HEK293 (cell line): ENCODE measurements around the gene SERPING1.

Experiments used
- BCL11A ChIP-seq: fragments of 450-650 bp; formaldehyde crosslinking; IDR thresholded peaks from 2 replicates; pipeline ENCODE4 v1.5.1; 2016; ENCODE audit warnings: low read depth, missing biosample characterization, missing genetic modification characterization
- GLI4 ChIP-seq: fragments of 450-650 bp; formaldehyde crosslinking; IDR thresholded peaks from 2 replicates; pipeline ENCODE4 v1.5.1; 2016; ENCODE audit warnings: missing biosample characterization, missing genetic modification characterization
- GLIS2 ChIP-seq: fragments of 450-650 bp; formaldehyde crosslinking; IDR thresholded peaks from 2 replicates; pipeline ENCODE4 v1.5.1; 2016; ENCODE audit warnings: missing biosample characterization, missing genetic modification characterization
- HOXC10 ChIP-seq: sonication (generic); formaldehyde crosslinking; IDR thresholded peaks from 2 replicates; pipeline ENCODE4 v1.8.1; 2023; ENCODE audit warnings: mild to moderate bottlenecking, missing genetic modification reagents
- MZF1 ChIP-seq: fragments of 450-650 bp; formaldehyde crosslinking; IDR thresholded peaks from 2 replicates; pipeline ENCODE4 v1.5.1; 2017; ENCODE audit warnings: missing biosample characterization, missing genetic modification characterization, borderline replicate concordance
- ZBTB1 ChIP-seq: fragments of 450-650 bp; formaldehyde crosslinking; IDR thresholded peaks from 2 replicates; pipeline ENCODE4 v1.5.1; 2016; ENCODE audit warnings: missing biosample characterization, missing genetic modification characterization
- ZEB2 ChIP-seq: fragments of 450-650 bp; formaldehyde crosslinking; IDR thresholded peaks from 2 replicates; pipeline ENCODE4 v1.5.1; 2016; ENCODE audit warnings: missing biosample characterization, missing genetic modification characterization
- ZFP37 ChIP-seq: fragments of 450-650 bp; formaldehyde crosslinking; IDR thresholded peaks from 2 replicates; pipeline ENCODE4 v1.5.1; 2016; ENCODE audit warnings: missing biosample characterization, missing genetic modification characterization
- ZNF146 ChIP-seq: fragments of 450-650 bp; formaldehyde crosslinking; IDR thresholded peaks from 2 replicates; pipeline ENCODE4 v1.5.1; 2016; ENCODE audit warnings: missing biosample characterization, missing genetic modification characterization
- ZNF169 ChIP-seq: fragments of 450-650 bp; formaldehyde crosslinking; IDR thresholded peaks from 2 replicates; pipeline ENCODE4 v1.5.1; 2016; ENCODE audit warnings: missing biosample characterization, missing genetic modification characterization
- ZNF2 ChIP-seq: fragments of 450-650 bp; formaldehyde crosslinking; IDR thresholded peaks from 2 replicates; pipeline ENCODE4 v1.5.1; 2016; ENCODE audit warnings: missing biosample characterization, missing genetic modification characterization
- ZNF23 ChIP-seq: fragments of 450-650 bp; formaldehyde crosslinking; IDR thresholded peaks from 2 replicates; pipeline ENCODE4 v1.5.1; 2016; ENCODE audit warnings: missing biosample characterization, missing genetic modification characterization, borderline replicate concordance
- ZNF394 ChIP-seq: fragments of 450-650 bp; formaldehyde crosslinking; IDR thresholded peaks from 2 replicates; pipeline ENCODE4 v1.5.1; 2016; ENCODE audit warnings: missing biosample characterization, missing genetic modification characterization, mild to moderate bottlenecking, moderate library complexity, borderline replicate concordance
- ZNF433 ChIP-seq: fragments of 450-650 bp; formaldehyde crosslinking; IDR thresholded peaks from 2 replicates; pipeline ENCODE4 v1.5.1; 2016; ENCODE audit warnings: missing biosample characterization, missing genetic modification characterization, low read depth
- ZNF510 ChIP-seq: fragments of 450-650 bp; formaldehyde crosslinking; IDR thresholded peaks from 2 replicates; pipeline ENCODE4 v1.5.1; 2018; ENCODE audit warnings: mild to moderate bottlenecking, missing genetic modification characterization, missing biosample characterization; ENCODE audit not compliant: insufficient replicate concordance
- ZNF530 ChIP-seq: fragments of 450-650 bp; formaldehyde crosslinking; IDR thresholded peaks from 2 replicates; pipeline ENCODE4 v1.5.1; 2016; ENCODE audit warnings: low read depth, missing biosample characterization, missing genetic modification characterization
- ZNF558 ChIP-seq: fragments of 450-650 bp; formaldehyde crosslinking; IDR thresholded peaks from 2 replicates; pipeline ENCODE4 v1.5.1; 2016; ENCODE audit warnings: missing biosample characterization, missing genetic modification characterization
- ZNF624 ChIP-seq: fragments of 450-650 bp; formaldehyde crosslinking; IDR thresholded peaks from 2 replicates; pipeline ENCODE4 v1.5.1; 2017; ENCODE audit warnings: missing biosample characterization, missing genetic modification characterization
- ZNF76 ChIP-seq: fragments of 450-650 bp; formaldehyde crosslinking; IDR thresholded peaks from 2 replicates; pipeline ENCODE4; 2016; ENCODE audit warnings: low read depth, missing biosample characterization, missing genetic modification characterization, borderline replicate concordance
- TF ChIP-seq, protein P1 (sequence below): fragments of 450-650 bp; formaldehyde crosslinking; IDR thresholded peaks from 2 replicates; pipeline ENCODE4 v1.5.1; 2016; ENCODE audit warnings: missing biosample characterization, missing genetic modification characterization
- TF ChIP-seq, protein P2 (sequence below): fragments of 450-650 bp; formaldehyde crosslinking; IDR thresholded peaks from 2 replicates; pipeline ENCODE4 v1.5.1; 2016; ENCODE audit warnings: missing biosample characterization, missing genetic modification characterization
- TF ChIP-seq, protein P3 (sequence below): fragments of 450-650 bp; formaldehyde crosslinking; IDR thresholded peaks from 2 replicates; pipeline ENCODE4 v1.5.0; 2017; ENCODE audit warnings: missing biosample characterization, missing genetic modification characterization, borderline replicate concordance
- TF ChIP-seq, protein P4 (sequence below): fragments of 450-650 bp; formaldehyde crosslinking; IDR thresholded peaks from 2 replicates; pipeline ENCODE4 v1.5.1; 2016; ENCODE audit warnings: missing biosample characterization, missing genetic modification characterization, low read depth
- TF ChIP-seq, protein P5 (sequence below): fragments of 450-650 bp; formaldehyde crosslinking; IDR thresholded peaks from 2 replicates; pipeline ENCODE4 v1.5.1; 2017; ENCODE audit warnings: missing biosample characterization, mild to moderate bottlenecking, missing genetic modification characterization, moderate library complexity
- TF ChIP-seq, protein P6 (sequence below): fragments of 450-650 bp; formaldehyde crosslinking; optimal IDR thresholded peaks from 2 replicates; pipeline ENCODE3; 2016; ENCODE audit warnings: missing biosample characterization, mild to moderate bottlenecking, missing genetic modification characterization
- TF ChIP-seq, protein P7 (sequence below): fragments of 450-650 bp; formaldehyde crosslinking; IDR thresholded peaks from 2 replicates; pipeline ENCODE4 v1.5.1; 2016; ENCODE audit warnings: missing biosample characterization, missing genetic modification characterization

SERPING1 gene

DNA sequence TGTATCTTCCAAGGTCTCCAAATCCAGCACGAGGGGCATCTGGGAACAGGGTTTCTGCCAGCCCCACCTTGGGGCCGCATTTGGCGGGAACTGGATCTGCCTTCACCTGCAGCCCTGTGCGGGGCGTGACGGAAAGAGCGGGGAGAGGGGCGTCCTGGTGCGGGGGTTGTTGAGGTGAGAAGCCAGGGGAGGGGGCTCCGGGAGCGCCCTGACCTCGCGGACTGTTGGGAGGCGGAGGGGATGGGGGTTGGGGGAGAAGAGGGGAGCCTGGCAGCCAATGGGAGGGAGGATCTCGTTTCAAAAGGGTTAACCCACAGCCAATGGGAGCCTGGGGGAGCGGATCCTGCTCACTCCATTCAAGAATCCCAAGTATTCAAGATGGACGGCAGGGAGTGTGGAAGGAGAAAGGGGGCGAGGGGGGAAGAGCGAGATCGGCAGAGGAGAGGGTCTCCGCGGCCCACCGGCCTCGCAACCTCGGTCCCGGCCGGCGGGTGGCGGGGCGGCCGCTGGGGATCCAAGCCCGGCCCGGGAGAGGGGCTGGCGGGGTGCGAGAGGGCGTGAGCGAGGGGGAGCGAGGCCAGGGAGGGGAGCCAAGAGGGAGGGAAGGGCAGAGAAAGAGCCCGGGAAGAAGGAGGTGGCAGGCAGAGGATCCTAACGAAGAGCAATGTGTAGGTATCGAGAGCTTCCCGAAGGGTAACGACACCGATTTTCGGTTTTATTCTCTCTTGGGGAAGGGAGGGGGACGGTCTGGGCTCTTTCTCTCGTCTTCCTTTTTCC lies 40.7 kb downstream of the SERPING1 start (continued):
- TF ChIP-seq, protein P1, sequence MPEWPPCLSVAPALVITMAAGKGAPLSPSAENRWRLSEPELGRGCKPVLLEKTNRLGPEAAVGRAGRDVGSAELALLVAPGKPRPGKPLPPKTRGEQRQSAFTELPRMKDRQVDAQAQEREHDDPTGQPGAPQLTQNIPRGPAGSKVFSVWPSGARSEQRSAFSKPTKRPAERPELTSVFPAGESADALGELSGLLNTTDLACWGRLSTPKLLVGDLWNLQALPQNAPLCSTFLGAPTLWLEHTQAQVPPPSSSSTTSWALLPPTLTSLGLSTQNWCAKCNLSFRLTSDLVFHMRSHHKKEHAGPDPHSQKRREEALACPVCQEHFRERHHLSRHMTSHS, result no peak
- no peak for TF ChIP-seq ZNF433
- no peak for TF ChIP-seq ZNF394
- TF ChIP-seq MZF1 (tag by site-specific recombination), result 0 out of 2 replicates have a peak, but pooled peaks have one; percentile 54
- TF ChIP-seq, protein P2, sequence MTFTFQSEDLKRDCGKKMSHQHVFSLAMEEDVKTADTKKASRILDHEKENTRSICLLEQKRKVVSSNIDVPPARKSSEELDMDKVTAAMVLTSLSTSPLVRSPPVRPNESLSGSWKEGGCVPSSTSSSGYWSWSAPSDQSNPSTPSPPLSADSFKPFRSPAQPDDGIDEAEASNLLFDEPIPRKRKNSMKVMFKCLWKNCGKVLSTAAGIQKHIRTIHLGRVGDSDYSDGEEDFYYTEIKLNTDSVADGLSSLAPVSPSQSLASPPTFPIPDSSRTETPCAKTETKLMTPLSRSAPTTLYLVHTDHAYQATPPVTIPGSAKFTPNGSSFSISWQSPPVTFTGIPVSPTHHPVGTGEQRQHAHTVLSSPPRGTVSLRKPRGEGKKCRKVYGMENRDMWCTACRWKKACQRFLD (tag by site-specific recombination), result no peak
- TF ChIP-seq ZNF624, result no peak
- TF ChIP-seq, protein P3, sequence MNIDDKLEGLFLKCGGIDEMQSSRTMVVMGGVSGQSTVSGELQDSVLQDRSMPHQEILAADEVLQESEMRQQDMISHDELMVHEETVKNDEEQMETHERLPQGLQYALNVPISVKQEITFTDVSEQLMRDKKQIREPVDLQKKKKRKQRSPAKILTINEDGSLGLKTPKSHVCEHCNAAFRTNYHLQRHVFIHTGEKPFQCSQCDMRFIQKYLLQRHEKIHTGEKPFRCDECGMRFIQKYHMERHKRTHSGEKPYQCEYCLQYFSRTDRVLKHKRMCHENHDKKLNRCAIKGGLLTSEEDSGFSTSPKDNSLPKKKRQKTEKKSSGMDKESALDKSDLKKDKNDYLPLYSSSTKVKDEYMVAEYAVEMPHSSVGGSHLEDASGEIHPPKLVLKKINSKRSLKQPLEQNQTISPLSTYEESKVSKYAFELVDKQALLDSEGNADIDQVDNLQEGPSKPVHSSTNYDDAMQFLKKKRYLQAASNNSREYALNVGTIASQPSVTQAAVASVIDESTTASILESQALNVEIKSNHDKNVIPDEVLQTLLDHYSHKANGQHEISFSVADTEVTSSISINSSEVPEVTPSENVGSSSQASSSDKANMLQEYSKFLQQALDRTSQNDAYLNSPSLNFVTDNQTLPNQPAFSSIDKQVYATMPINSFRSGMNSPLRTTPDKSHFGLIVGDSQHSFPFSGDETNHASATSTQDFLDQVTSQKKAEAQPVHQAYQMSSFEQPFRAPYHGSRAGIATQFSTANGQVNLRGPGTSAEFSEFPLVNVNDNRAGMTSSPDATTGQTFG (tag by site-specific recombination), result no peak
- TF ChIP-seq, protein P4, sequence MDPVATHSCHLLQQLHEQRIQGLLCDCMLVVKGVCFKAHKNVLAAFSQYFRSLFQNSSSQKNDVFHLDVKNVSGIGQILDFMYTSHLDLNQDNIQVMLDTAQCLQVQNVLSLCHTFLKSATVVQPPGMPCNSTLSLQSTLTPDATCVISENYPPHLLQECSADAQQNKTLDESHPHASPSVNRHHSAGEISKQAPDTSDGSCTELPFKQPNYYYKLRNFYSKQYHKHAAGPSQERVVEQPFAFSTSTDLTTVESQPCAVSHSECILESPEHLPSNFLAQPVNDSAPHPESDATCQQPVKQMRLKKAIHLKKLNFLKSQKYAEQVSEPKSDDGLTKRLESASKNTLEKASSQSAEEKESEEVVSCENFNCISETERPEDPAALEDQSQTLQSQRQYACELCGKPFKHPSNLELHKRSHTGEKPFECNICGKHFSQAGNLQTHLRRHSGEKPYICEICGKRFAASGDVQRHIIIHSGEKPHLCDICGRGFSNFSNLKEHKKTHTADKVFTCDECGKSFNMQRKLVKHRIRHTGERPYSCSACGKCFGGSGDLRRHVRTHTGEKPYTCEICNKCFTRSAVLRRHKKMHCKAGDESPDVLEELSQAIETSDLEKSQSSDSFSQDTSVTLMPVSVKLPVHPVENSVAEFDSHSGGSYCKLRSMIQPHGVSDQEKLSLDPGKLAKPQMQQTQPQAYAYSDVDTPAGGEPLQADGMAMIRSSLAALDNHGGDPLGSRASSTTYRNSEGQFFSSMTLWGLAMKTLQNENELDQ, result no peak
- TF ChIP-seq ZNF2 (tag by site-specific recombination), result no peak
- TF ChIP-seq ZNF76, result no peak; the same call in 1 of the 2 replicates
- TF ChIP-seq ZNF558, result no peak
- no peak for TF ChIP-seq ZNF146 (tag by site-specific recombination)
- TF ChIP-seq GLIS2, result peak; percentile 51; the same call in 1 of the 2 replicates
- no peak for TF ChIP-seq GLI4 (tag by site-specific recombination)
- TF ChIP-seq, protein P5, sequence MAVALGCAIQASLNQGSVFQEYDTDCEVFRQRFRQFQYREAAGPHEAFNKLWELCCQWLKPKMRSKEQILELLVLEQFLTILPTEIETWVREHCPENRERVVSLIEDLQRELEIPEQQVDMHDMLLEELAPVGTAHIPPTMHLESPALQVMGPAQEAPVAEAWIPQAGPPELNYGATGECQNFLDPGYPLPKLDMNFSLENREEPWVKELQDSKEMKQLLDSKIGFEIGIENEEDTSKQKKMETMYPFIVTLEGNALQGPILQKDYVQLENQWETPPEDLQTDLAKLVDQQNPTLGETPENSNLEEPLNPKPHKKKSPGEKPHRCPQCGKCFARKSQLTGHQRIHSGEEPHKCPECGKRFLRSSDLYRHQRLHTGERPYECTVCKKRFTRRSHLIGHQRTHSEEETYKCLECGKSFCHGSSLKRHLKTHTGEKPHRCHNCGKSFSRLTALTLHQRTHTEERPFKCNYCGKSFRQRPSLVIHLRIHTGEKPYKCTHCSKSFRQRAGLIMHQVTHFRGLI (tag by site-specific recombination), result no peak
- no peak for TF ChIP-seq ZFP37 (tag by site-specific recombination)
- TF ChIP-seq ZEB2 (tag by site-specific recombination), result no peak
- TF ChIP-seq ZNF169 (tag by site-specific recombination), result no peak
- no peak for TF ChIP-seq ZNF530 (tag by site-specific recombination)
- no peak for TF ChIP-seq BCL11A (tag by site-specific recombination)
- no peak for TF ChIP-seq HOXC10 (CRISPR knock-in tag)
- TF ChIP-seq, protein P6, sequence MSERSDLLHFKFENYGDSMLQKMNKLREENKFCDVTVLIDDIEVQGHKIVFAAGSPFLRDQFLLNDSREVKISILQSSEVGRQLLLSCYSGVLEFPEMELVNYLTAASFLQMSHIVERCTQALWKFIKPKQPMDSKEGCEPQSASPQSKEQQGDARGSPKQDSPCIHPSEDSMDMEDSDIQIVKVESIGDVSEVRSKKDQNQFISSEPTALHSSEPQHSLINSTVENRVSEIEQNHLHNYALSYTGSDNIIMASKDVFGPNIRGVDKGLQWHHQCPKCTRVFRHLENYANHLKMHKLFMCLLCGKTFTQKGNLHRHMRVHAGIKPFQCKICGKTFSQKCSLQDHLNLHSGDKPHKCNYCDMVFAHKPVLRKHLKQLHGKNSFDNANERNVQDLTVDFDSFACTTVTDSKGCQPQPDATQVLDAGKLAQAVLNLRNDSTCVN (tag by site-specific recombination), result peak; percentile 17
- TF ChIP-seq ZNF510 (tag by site-specific recombination), result no peak
- no peak for TF ChIP-seq ZNF23 (tag by site-specific recombination)
- TF ChIP-seq ZBTB1 (tag by site-specific recombination), result no peak
- TF ChIP-seq, protein P7, sequence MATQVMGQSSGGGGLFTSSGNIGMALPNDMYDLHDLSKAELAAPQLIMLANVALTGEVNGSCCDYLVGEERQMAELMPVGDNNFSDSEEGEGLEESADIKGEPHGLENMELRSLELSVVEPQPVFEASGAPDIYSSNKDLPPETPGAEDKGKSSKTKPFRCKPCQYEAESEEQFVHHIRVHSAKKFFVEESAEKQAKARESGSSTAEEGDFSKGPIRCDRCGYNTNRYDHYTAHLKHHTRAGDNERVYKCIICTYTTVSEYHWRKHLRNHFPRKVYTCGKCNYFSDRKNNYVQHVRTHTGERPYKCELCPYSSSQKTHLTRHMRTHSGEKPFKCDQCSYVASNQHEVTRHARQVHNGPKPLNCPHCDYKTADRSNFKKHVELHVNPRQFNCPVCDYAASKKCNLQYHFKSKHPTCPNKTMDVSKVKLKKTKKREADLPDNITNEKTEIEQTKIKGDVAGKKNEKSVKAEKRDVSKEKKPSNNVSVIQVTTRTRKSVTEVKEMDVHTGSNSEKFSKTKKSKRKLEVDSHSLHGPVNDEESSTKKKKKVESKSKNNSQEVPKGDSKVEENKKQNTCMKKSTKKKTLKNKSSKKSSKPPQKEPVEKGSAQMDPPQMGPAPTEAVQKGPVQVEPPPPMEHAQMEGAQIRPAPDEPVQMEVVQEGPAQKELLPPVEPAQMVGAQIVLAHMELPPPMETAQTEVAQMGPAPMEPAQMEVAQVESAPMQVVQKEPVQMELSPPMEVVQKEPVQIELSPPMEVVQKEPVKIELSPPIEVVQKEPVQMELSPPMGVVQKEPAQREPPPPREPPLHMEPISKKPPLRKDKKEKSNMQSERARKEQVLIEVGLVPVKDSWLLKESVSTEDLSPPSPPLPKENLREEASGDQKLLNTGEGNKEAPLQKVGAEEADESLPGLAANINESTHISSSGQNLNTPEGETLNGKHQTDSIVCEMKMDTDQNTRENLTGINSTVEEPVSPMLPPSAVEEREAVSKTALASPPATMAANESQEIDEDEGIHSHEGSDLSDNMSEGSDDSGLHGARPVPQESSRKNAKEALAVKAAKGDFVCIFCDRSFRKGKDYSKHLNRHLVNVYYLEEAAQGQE (tag by site-specific recombination), result no peak
